GM19468 (cell line): ENCODE data around the gene MAGI2.

Experiments used
- ATAC-seq: cut with Tn5 transposase; IDR thresholded peaks from one replicate; pipeline ENCODE4 v1.9.1; 2021; ENCODE audit warnings: mild to moderate bottlenecking, moderate library complexity, moderate number of reproducible peaks; ENCODE audit not compliant: unreplicated experiment; ENCODE audit errors: extremely low read depth

The MAGI2 gene

GRCh38 chr7:78770422-78771410 is 682.8 kb downstream of the MAGI2 start:
- no peak for ATAC-seq

GRCh38 chr7:78769481-78770101 is 683.9 kb downstream of the MAGI2 start:
- ATAC-seq = peak; percentile 84

- ATAC-seq = no peak
Observed at GRCh38 chr7:78768859-78769258, 684.6 kb downstream of the MAGI2 start.

GRCh38 chr7:78765943-78766729 is 687.3 kb downstream of the MAGI2 start:
- no peak for ATAC-seq

- ATAC-seq = no peak
Observed at GRCh38 chr7:78764571-78764970, 688.9 kb downstream of the MAGI2 start.

GRCh38 chr7:78762625-78763024 is 690.8 kb downstream of the MAGI2 start:
- no peak for ATAC-seq

- ATAC-seq = no peak
Observed at GRCh38 chr7:78760620-78761355, 692.7 kb downstream of the MAGI2 start.

GRCh38 chr7:78752554-78752953 is 700.9 kb downstream of the MAGI2 start:
- ATAC-seq = no peak

GRCh38 chr7:78751253-78751652 is 702.2 kb downstream of the MAGI2 start:
- ATAC-seq = no peak

- no peak for ATAC-seq
Observed at GRCh38 chr7:78749052-78749746, 704.3 kb downstream of the MAGI2 start.

GRCh38 chr7:78747592-78747991 is 705.9 kb downstream of the MAGI2 start:
- ATAC-seq = no peak

GRCh38 chr7:78746301-78746700 is 707.2 kb downstream of the MAGI2 start:
- ATAC-seq = no peak

- ATAC-seq = no peak
Observed at GRCh38 chr7:78742694-78743093, 710.8 kb downstream of the MAGI2 start.

GRCh38 chr7:78736548-78736947 is 716.9 kb downstream of the MAGI2 start:
- no peak for ATAC-seq

- ATAC-seq = no peak
Observed at GRCh38 chr7:78734626-78735025, 718.8 kb downstream of the MAGI2 start.

GRCh38 chr7:78720066-78720465 is 733.4 kb downstream of the MAGI2 start:
- ATAC-seq = no peak

- no peak for ATAC-seq
Observed at GRCh38 chr7:78718212-78718611, 735.3 kb downstream of the MAGI2 start.

- ATAC-seq = no peak
Observed at GRCh38 chr7:78716876-78717275, 736.6 kb downstream of the MAGI2 start.

- no peak for ATAC-seq
Observed at GRCh38 chr7:78714356-78714755, 739.1 kb downstream of the MAGI2 start.
